Regular cardiac myocyte (primary cell): ENCODE data around the gene GDNF. TPM values are rescaled to one million over a fixed set of nuclear protein-coding genes. Genes with fewer than 3 reads are reported as not detected.

ENCODE experiments used
- total RNA-seq: library from RNA; depleted of rRNA; stranded (reverse); fragments of >200 nt; gene quantifications from 2 replicates; pipeline ENCODE4 v1.2.3, GENCODE V29; 2014

Gene GDNF, protein sequence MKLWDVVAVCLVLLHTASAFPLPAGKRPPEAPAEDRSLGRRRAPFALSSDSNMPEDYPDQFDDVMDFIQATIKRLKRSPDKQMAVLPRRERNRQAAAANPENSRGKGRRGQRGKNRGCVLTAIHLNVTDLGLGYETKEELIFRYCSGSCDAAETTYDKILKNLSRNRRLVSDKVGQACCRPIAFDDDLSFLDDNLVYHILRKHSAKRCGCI
- 0.19 and 1.1 TPM in 2 replicates for total RNA-seq

DNA sequence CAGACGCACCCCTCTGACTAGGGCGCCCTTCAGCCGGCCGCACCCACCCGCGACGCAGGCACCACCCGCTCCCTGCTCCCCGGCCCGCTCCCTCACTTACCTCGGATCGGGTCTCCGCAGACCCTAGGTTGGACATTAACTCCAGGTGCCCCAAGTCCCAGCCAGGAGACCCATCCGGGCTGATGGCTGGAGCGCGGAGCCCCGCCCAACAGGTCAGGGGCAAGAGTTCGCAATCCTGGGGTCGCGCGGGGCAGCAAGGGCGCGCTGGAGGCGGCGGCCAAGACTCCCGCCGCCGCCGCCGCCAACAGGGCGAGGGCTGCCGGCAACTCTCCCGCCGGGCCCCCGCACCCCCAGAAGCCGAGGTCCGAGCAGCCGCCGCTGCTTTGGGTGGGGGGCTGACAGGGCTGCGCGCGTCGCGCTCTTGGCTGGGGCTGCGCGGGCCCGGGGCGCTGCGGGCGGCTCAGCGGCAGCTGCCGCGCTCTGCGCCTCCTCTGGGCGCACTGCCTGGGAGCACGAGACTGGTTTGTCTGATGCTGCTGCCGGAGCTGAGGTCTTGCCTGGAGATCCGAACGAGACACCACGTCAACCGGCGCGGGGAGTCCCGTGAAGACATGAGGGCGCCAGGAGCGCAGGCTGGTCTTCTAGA is at the start of gene GDNF:
GDNF (minus strand) TSS at position 635 of the 646 bp plus-strand sequence. CDS start 5,245 bp downstream, outside the sequence.

